GM19324 (cell line): Measurements from ENCODE around the gene FEV.
A peak's percentile ranks its signal among the peaks of the same experiment; 100 is the strongest.

Experiments
- ATAC-seq: cut with Tn5 transposase; IDR thresholded peaks from one replicate; pipeline ENCODE4 v1.9.1; 2021; ENCODE audit warnings: mild to moderate bottlenecking, moderate library complexity; ENCODE audit not compliant: unreplicated experiment, low FRiP score

The FEV gene

DNA sequence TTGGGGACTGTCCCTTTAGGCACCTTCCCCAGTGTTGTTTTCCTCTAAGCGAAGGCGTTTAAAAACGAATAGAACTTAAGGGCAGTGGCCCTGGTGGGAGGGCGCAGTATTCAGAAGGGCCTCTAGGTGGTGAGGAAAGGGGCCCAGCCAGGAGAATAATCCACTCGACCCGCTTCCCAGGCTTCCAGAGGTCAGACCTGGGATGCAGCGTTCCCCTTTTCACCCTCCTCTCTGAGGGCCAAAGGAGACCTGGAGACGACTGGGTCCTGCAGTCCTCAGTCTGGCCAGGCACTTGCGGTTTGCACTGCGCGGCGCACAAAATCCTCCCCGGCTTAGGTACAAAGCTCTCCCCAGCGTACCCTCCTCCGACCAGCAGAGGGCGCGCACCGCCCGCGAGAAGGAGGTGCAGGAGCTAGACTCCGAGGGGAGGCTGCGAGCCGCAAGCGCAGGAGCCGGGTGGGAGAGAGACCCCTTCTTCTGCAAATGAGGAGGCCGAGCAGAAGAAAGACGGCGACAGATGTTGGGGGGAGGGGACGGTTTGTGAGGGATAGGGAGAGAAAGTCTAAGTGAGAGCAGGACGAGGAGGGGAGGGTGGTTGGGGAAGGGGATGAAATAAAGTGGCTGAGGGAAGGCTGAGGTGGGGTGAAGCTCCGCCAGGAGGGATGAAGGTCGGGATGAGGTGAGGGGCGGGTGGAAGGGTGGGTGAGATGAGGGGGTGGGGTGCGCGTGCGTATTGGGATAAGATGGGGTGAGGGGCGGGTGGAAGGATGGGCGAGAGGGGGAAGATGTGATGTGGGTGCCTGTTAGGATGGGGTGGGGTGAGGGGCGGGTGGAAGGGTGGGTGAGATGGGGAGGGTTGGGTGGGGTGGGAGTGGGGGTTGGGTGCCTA lies 4.9 kb downstream of the FEV start:
- peak; percentile 78 for ATAC-seq

DNA sequence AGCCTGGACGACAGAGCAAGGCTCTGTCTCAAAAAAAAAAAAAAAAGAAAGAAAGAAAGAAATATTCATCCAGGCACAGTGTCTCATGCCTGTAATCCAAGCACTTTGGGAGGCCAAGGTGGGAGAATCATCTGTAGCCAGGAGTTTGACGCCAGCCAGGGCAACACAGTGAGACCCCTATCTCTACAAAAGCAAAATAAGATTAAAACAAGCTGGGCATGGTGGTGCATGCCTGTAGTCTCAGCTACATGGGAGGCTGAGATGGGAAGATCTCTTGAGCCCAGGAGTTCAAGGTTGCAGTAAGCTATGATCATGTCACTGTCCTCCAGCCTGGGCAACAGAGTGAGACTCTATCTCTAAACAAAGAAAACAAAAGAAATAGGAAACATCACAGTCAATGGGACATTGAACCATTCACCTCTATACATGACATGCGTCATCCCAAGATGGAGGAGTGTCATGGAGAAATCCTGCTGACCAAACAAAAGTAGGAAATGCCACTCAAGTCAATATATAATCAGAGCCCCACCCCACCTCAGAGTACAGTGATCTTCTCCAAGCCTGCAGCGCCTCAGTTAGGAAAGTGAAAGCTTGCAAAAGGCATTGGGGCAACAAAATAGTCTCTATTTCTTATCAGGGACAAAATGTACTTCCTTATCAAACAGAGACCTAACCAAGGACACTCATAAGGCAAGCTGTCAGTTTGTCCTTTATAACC lies 9.8 kb downstream of the FEV start:
- ATAC-seq: no peak

- no peak for ATAC-seq
These were observed 14.1 kb downstream of the FEV start for GRCh38 chr2:218970894-218971293.

DNA sequence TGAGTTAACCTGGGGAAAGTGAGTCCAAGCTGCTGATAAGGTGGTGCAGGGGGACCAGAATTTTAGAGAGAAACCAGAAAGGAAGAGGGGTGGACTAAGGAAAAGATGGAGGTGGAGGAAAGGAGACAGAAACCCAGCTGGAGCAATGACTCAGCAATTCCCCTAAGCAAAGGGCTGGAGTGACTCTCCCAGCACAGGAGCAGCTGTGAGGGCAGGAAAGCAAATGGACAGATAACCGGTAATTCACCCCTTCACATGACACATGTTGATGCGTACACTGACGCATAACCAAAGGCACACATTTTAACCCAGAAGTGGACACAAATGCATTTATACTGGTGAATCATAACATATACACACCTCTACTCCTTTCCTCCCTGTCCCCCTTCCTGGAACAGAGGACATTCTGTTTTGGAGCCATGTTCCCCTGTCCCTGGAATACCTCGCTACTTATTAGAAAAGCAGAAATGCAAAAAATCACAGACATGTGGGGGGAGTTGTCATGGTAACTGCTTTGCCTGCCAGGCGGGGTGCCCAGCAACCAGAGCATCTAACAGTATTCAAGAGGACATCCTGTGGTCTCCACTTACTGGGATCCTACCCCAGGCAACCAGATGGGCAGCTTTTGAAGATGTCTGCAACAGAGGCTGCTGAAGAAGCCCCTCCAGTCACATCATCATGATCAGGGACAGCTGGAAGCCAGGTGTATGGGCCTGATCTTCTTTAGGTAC lies 20.8 kb downstream of the FEV start:
- ATAC-seq: no peak

GRCh38 chr2:218963601-218964000 lies 21.4 kb downstream of the FEV start:
- ATAC-seq: no peak

GRCh38 chr2:218962859-218963492 lies 22.0 kb downstream of the FEV start:
- ATAC-seq: no peak

- ATAC-seq: no peak
These were observed 23.1 kb downstream of the FEV start for GRCh38 chr2:218961651-218962570.

DNA sequence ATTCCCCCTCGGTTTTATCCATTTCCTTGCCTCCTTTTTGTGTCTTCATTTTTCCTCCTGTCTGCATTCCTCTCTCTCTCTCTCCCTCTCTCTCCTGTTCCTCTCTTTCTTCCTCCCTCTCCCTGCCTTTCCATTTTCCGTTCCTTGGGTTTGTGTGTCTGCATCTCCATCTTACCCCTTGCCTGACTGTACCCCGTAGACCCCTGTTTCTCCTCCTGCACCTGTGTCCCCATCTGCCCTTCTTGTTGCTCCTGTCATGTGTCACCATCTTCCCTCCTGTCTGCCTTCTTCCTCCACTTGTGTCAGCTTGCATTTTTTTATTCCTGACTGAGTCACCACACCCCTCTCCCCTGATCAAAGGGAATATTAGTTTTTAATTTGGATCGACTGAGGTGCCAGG lies 23.8 kb downstream of the FEV start:
- ATAC-seq: no peak

GRCh38 chr2:218960309-218961165 lies 24.4 kb downstream of the FEV start:
- no peak for ATAC-seq

GRCh38 chr2:218959761-218960308 lies 25.1 kb downstream of the FEV start:
- no peak for ATAC-seq

DNA sequence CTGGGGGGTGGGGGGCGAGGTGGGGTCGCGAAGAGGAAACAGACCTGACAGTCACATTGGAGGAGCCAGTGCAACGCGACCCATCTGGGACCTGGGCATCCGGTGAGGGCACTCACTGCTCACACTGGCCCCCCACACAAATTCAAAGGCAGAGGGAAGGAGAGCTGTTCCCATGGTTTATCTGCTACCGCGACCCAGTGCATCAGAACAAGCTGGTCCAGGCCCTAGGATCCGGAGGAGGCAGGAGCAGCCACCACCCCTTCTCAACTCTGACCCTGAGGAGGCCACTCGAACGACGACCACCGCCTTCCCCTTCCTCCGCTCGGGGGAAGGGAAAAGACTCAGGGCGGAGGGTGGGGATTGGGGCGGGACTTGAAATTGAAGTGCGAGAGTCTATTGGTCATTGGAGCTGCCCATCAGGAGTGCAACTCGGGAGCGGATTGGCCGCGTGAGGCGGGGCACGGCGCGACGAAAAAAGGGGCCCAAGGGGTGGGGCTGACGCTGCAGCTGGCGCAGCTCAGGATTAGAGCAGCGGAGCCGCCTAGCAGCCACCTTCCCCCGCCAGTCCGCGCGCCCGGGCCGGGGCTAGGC lies 25.7 kb downstream of the FEV start, which contains the start of gene CDK5R2:
CDK5R2 (plus strand) TSS at position 526 of the 591 bp plus-strand sequence. CDS start 155 bp downstream, outside the sequence.
- ATAC-seq: peak; percentile 92

GRCh38 chr2:218958276-218958675 lies 26.7 kb downstream of the FEV start:
- no peak for ATAC-seq

DNA sequence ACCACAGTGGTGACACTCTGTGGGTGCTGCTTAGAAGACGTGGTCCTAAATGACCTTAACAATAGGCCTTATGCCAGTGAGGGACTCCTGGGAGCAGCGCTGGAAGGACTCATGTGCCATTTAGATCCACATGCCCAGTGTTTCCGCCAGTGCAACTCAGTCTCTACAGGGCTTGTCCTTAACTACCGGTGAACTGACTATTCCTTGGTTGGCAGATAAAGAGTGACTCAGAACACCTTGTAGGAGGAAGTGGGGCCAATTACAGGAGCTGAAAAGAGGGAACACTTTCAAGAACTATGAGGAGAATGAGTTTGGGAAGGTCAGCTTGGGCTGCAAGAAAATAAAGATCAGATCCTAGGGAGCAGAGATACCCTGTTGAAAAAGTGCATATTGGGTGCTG lies 27.3 kb downstream of the FEV start:
- no peak for ATAC-seq

DNA sequence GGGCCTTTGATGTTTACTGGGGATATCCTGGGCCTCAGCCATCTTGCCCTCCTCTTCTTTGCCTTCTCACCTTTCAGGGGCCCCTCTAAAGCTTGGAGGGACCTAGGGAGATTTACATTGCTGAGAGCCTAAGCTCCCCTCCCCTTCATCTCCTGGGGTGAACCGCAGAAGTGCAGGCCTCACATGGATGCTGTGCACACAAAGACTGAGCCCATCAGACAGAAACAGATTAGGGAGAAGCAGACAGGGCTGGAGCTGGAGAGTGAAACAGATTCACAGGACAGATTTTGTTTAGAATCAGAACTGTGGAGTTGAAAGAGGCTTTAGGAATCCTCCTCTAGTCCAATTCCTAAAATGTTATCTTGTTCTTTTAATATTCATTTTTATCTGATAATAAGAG lies 28.9 kb downstream of the FEV start:
- no peak for ATAC-seq

DNA sequence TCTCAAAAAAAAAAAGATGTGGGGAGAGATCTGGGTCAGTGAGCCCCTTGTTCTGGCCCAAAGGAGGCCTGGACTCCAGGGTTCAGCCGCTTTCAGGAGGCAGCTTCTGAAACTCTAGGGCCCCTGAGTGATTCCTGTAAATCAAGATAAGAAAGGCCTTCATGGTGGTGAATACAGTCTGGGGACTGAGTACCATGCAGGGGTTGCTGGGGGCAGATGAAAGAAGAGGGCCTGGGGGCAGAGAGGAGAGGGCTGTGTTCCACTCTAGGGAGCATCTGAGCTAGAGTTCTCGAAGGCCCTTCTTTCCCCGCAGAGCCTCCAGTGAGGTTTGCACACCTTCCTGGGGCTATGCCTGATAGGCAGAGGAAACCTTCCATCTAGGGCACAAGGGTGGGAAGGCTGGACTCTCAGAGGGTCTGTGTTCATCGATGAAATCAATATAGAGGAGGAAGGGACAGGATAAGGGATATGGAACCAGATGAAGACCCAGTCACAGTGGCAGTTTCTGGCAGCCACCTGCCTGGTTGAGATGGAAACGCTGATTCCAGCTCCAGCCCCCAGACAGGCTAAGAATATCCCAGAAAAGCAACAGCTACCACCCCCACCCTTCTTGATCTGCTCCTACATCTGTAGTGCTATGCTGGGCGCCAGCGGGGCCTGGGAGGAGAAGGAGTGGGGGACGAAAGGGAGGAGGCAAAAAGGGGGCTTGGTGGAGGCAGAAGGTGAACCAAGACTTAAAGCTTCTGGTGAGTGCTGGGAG lies 30.3 kb downstream of the FEV start:
- no peak for ATAC-seq

DNA sequence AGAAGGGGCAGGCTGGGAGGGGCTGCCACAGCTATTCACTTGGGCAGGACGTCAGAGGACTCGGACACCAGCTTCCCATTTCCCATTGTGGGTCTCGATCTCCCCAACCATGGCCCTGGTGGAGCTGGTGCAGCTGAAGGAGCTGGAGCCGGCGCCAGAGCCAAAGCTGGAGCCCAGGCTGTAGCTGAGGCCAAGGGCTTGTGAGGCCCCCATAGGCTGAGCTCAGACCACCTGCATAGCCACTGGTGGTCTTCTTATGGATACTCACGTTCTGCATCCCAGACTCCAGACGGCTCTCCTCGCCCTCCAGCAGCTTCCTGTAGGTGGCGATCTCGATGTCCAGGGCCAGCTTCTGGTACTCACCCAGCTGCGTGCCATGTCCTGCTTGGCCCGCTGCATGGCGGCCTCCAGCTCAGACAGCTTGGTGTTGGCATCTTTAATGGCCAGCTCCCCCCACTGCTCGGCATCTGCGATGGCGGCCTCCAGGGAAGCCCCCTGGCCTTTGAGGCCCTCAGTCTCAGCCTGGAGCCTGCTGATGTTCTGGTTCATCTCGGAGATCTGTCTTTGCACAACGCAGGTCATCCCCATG lies 31.5 kb downstream of the FEV start:
- ATAC-seq: no peak

- ATAC-seq: no peak
These were observed 32.8 kb downstream of the FEV start for GRCh38 chr2:218952160-218952559.
